ENCODE measurements around the gene CUL3. TPM values are rescaled to one million over a fixed set of nuclear protein-coding genes. Genes with fewer than 3 reads are reported as not detected.
A peak's percentile ranks its signal among the peaks of the same experiment; 100 is the strongest.

Gene CUL3
- total and polyA plus RNA-seq, 2 of the 13 experiments (the other 11 are each of a cell fraction or from before 2014, with no cell fraction given): 33.2 to 62.3 TPM

- no peak for TF ChIP-seq AKAP8 (CRISPR knock-in tag; IDR thresholded peaks at IDR 0.05)
- TF ChIP-seq SP140L (CRISPR knock-in tag; IDR thresholded peaks at IDR 0.05; ENCODE audit: borderline replicate concordance): 0 out of 2 replicates have a peak, but pooled peaks have one; percentile 63
- no peak for TF ChIP-seq FLYWCH1 (CRISPR knock-in tag; IDR thresholded peaks at IDR 0.05)
- peak; percentile 83 for TF ChIP-seq ZNF746 (CRISPR knock-in tag; IDR thresholded peaks at IDR 0.05)
- peak; percentile 50; the same call in 1 of the 2 replicates for TF ChIP-seq ZNF441 (CRISPR knock-in tag; IDR thresholded peaks at IDR 0.05; ENCODE audit: borderline replicate concordance)
- 0 out of 2 replicates have a peak, but pooled peaks have one; percentile 47 for TF ChIP-seq ZNF766 (CRISPR knock-in tag; IDR thresholded peaks at IDR 0.05; ENCODE audit: borderline replicate concordance)
- peak; percentile 68; the same call in 1 of the 2 replicates for TF ChIP-seq ZSCAN25 (CRISPR knock-in tag; IDR thresholded peaks at IDR 0.05)
- no peak for TF ChIP-seq IRF9 (CRISPR knock-in tag; IDR thresholded peaks at IDR 0.05; ENCODE audit: borderline replicate concordance)
- peak; percentile 52; the same call in 1 of the 2 replicates for TF ChIP-seq HOXA3 (CRISPR knock-in tag; IDR thresholded peaks at IDR 0.05)
- peak; percentile 99 for TF ChIP-seq CHD2 (IDR thresholded peaks at IDR 0.05; ENCODE audit: low read depth, low read length)
- no peak for TF ChIP-seq ZNF572 (CRISPR knock-in tag; IDR thresholded peaks at IDR 0.05)
- TF ChIP-seq RARG (CRISPR knock-in tag; IDR thresholded peaks at IDR 0.05; ENCODE audit: low read depth): no peak
- peak; percentile 85 for TF ChIP-seq DMAP1 (CRISPR knock-in tag; IDR thresholded peaks at IDR 0.05)
- no peak for TF ChIP-seq SNAPC5 (CRISPR knock-in tag; IDR thresholded peaks at IDR 0.05; ENCODE audit: borderline replicate concordance)
- TF ChIP-seq ZFY (CRISPR knock-in tag; IDR thresholded peaks at IDR 0.05): peak; percentile 58; the same call in 1 of the 2 replicates
- TF ChIP-seq UBTF (CRISPR knock-in tag; IDR thresholded peaks at IDR 0.05): peak; percentile 25; the same call in 1 of the 2 replicates
- TF ChIP-seq NPAS2 (CRISPR knock-in tag; IDR thresholded peaks at IDR 0.05; ENCODE audit: borderline replicate concordance): no peak
- peak; percentile 68; the same call in 1 of the 2 replicates for TF ChIP-seq ZNF772 (CRISPR knock-in tag; IDR thresholded peaks at IDR 0.05)
- no peak for TF ChIP-seq MBNL3 (CRISPR knock-in tag; conservative IDR thresholded peaks at IDR 0.05)
- peak; percentile 53; the same call in 1 of the 2 replicates for TF ChIP-seq GATAD1 (CRISPR knock-in tag; IDR thresholded peaks at IDR 0.05)
- TF ChIP-seq HIVEP1 (CRISPR knock-in tag; IDR thresholded peaks at IDR 0.05): no peak
- peak; percentile 63; the same call in 1 of the 2 replicates for TF ChIP-seq CBX5 (CRISPR knock-in tag; IDR thresholded peaks at IDR 0.05; ENCODE audit: borderline replicate concordance)
- TF ChIP-seq CHCHD3 (CRISPR knock-in tag; IDR thresholded peaks at IDR 0.05): no peak
- TF ChIP-seq ZNF549 (CRISPR knock-in tag; IDR thresholded peaks at IDR 0.05): no peak
- TF ChIP-seq NR2F6 (IDR thresholded peaks at IDR 0.05): no peak
- peak; percentile 22; the same call in 1 of the 2 replicates for TF ChIP-seq NR2F6 (CRISPR knock-in tag; IDR thresholded peaks at IDR 0.05)
- TF ChIP-seq TEAD3 (CRISPR knock-in tag; optimal IDR thresholded peaks at IDR 0.05; ENCODE audit: borderline replicate concordance): peak; percentile 58
- no peak for TF ChIP-seq ZKSCAN5 (CRISPR knock-in tag; IDR thresholded peaks at IDR 0.05)
- TF ChIP-seq HDAC2 (CRISPR knock-in tag; IDR thresholded peaks at IDR 0.05): peak; percentile 57
These were observed at the start of gene CUL3 (continued) for GRCh38 chr2:224585211-224586088.
